ENCODE data around the gene FBXW5. TPM values are rescaled to one million over a fixed set of nuclear protein-coding genes. Genes with fewer than 3 reads are reported as not detected.

FBXW5 gene
- total RNA-seq, 4 donors from 2014 or later: 294 to 820 (median 446) TPM

DNA sequence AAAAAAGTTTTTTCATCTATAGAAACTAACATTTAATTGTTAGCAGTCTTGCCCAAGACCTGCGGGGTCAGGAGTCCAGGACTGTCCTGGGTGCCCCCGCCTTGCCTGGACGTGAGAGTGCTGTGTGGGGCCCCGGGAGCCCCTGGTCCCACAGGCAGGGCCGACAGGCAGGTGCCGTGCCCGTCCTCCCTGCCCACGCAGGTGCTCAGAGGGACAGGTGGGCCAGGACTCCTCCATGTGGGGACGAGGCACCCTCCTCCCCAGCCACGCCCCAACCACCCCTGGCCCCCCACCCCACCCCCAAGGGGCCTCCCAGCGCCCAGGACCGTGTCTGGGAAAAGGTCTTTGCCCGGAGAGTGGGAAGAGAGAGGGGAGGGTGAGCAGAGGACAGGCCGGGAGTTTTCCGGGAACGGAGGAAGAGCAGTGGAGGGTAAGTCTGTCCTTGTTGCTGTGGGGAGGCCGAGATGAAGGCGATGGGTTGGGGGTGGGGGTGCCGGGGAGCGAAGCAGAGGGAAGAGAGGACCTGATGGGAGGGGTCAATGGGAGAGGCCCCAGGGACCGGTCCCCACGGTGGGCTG is 4.8 kb upstream of the FBXW5 start:
- H3K9me3 ChIP-seq: no peaks in the 10 kb centered on the region
- H3K36me3 ChIP-seq: no peaks in the 10 kb centered on the region
- in situ Hi-C loops (cut with MboI; ENCODE audit: low pct_ligation_motif_present in 1 of 4, low pct_unique_long_range_greater_than_20kb in 1 of 4, low sequenced_read_pairs in 3 of 4) (no loop called here), intact Hi-C loops (cut with DNase I; ENCODE audit: low total_unique reads) (loop anchor here (5.0 to 10.0 kb wide), 2 partner anchors 83 to 85 kb away; partner anchors contain the start of genes EDF1 and FUT7)
- WGBS, 2 donors (ENCODE audit: low coverage in 1 of 2): 7 to 11% methylated on average over 5 to 21 of the region's 22 CpGs
- no peaks in the 10 kb centered on the region for H3K27me3 ChIP-seq
- peak overlapping the region; percentile 90 to 93 (median 92) for H3K27ac ChIP-seq
- TF ChIP-seq CTCF (IDR thresholded peaks at IDR 0.05): no peak
- no peak for TF ChIP-seq POLR2AphosphoS5 (IDR thresholded peaks at IDR 0.05)
- TF ChIP-seq EP300 (IDR thresholded peaks at IDR 0.05; ENCODE audit: low read depth): no peak
- TF ChIP-seq POLR2A (IDR thresholded peaks at IDR 0.05): no peak
- no peak for DNase-seq
- peak overlapping the region; percentile 35 to 57 (median 52) for H3K4me3 ChIP-seq
- peaks cover 3 to 36% (median 23%) of the 10 kb centered on the region in 4 donors for H3K4me1 ChIP-seq

- no peak for TF ChIP-seq POLR2A (IDR thresholded peaks at IDR 0.05)
- peak in 3 of 5 experiments; percentile 11 to 48 (median 27) for TF ChIP-seq CTCF (IDR thresholded peaks at IDR 0.05)
- TF ChIP-seq POLR2AphosphoS5 (IDR thresholded peaks at IDR 0.05): no peak
- Histone ChIP-seq H3K27me3 (no peaks in the 10 kb centered on the region), H3K4me3 (no peak overlapping the region), H3K4me1 (peaks cover 6 to 42% (median 30%) of the 10 kb centered on the region in 4 donors), H3K9me3 (no peaks in the 10 kb centered on the region), H3K36me3 (no peaks in the 10 kb centered on the region), H3K27ac (peak overlapping the region; percentile 90 to 93 (median 92))
- intact Hi-C loops (cut with DNase I; ENCODE audit: low total_unique reads): loop anchor here (5.0 to 10.0 kb wide), 2 partner anchors 83 to 84 kb away; partner anchors contain the start of genes EDF1 and FUT7
- WGBS, 2 donors (ENCODE audit: low coverage in 1 of 2): 29% methylated on average over 13 of the region's 15 CpGs; no CpG with 5 or more reads in 1 of the 2 donors
- DNase-seq: peak; percentile 64
- in situ Hi-C loops (cut with MboI; ENCODE audit: low pct_ligation_motif_present in 1 of 4, low pct_unique_long_range_greater_than_20kb in 1 of 4, low sequenced_read_pairs in 3 of 4): no loop called here
These were observed 3.5 kb upstream of the FBXW5 start for GRCh38 chr9:136947955-136948510.

- Histone ChIP-seq H3K27ac (peak overlapping the region in 3 of 4 donors; percentile 90 to 93 (median 93)), H3K27me3 (no peaks in the 10 kb centered on the region), H3K9me3 (no peaks in the 10 kb centered on the region), H3K4me3 (no peak overlapping the region), H3K36me3 (peaks cover 0 to 5% (median 3%) of the 10 kb centered on the region in 4 donors), H3K4me1 (peaks cover 10 to 47% (median 33%) of the 10 kb centered on the region in 4 donors)
- 73% methylated on average over 24 of the region's 26 CpGs; no CpG with 5 or more reads in 1 of the 2 donors for WGBS, 2 donors (ENCODE audit: low coverage in 1 of 2)
- in situ Hi-C loops (cut with MboI; ENCODE audit: low pct_ligation_motif_present in 1 of 4, low pct_unique_long_range_greater_than_20kb in 1 of 4, low sequenced_read_pairs in 3 of 4): no loop called here
- intact Hi-C loops (cut with DNase I; ENCODE audit: low total_unique reads): loop anchor here (5.0 to 10.0 kb wide), 2 partner anchors 82 to 85 kb away; partner anchors contain the start of genes EDF1 and FUT7
- DNase-seq: no peak
- TF ChIP-seq EP300 (IDR thresholded peaks at IDR 0.05; ENCODE audit: low read depth) (no peak), CTCF (IDR thresholded peaks at IDR 0.05) (no peak), POLR2A (IDR thresholded peaks at IDR 0.05) (no peak), POLR2AphosphoS5 (IDR thresholded peaks at IDR 0.05) (no peak)
These were observed 2.7 kb upstream of the FBXW5 start for GRCh38 chr9:136947028-136947891.

All from transverse colon (tissue), 4 donors.